NCI-H460 (cell line): ENCODE results near the gene HEXA. TPM values are rescaled to one million over a fixed set of nuclear protein-coding genes. Genes with fewer than 3 reads are reported as not detected.
A peak's percentile ranks its signal among the peaks of the same experiment; 100 is the strongest.

Experiments used
- DNase-seq: peaks from one replicate; pipeline ENCODE4 v3.0.0-alpha.2; 2016; ENCODE audit warnings: low read depth; ENCODE audit errors: extremely low read depth
- total RNA-seq: library from RNA; depleted of rRNA; stranded (reverse); fragments of >200 nt; shearing (Covaris generic); gene quantifications from 2 replicates; pipeline ENCODE4 v1.2.3, GENCODE V29; 2014

HEXA gene
- total RNA-seq, 1 experiment from 2014 or later, result 115 TPM

- DNase-seq, result no peak
Observed at GRCh38 chr15:72377331-72377730, 1.5 kb upstream of the HEXA start.

- no peak for DNase-seq
Observed at GRCh38 chr15:72375501-72375845, 341 bp downstream of the HEXA start.

GRCh38 chr15:72372361-72372760 is 3.5 kb downstream of the HEXA start:
- no peak for DNase-seq

GRCh38 chr15:72369964-72370363 is 5.8 kb downstream of the HEXA start:
- DNase-seq, result no peak

GRCh38 chr15:72368899-72369298 is 6.9 kb downstream of the HEXA start:
- DNase-seq, result no peak

GRCh38 chr15:72368325-72368724 is 7.5 kb downstream of the HEXA start:
- DNase-seq, result no peak

- DNase-seq, result no peak
Observed at GRCh38 chr15:72365844-72366243, 10.0 kb downstream of the HEXA start.

- no peak for DNase-seq
Observed at GRCh38 chr15:72361176-72361575, 14.6 kb downstream of the HEXA start.

- DNase-seq, result no peak
Observed at GRCh38 chr15:72358650-72359171, 17.1 kb downstream of the HEXA start.

GRCh38 chr15:72358121-72358520 is 17.7 kb downstream of the HEXA start:
- no peak for DNase-seq

GRCh38 chr15:72354496-72354895 is 21.3 kb downstream of the HEXA start:
- no peak for DNase-seq

- DNase-seq, result no peak
Observed at GRCh38 chr15:72353266-72353665, 22.5 kb downstream of the HEXA start.

GRCh38 chr15:72345806-72346205 is 30.0 kb downstream of the HEXA start:
- no peak for DNase-seq

GRCh38 chr15:72345280-72345679 is 30.5 kb downstream of the HEXA start:
- no peak for DNase-seq

- no peak for DNase-seq
Observed at GRCh38 chr15:72344602-72345001, 31.2 kb downstream of the HEXA start.

- no peak for DNase-seq
Observed at GRCh38 chr15:72342385-72342784, 33.4 kb downstream of the HEXA start.

- no peak for DNase-seq
Observed at GRCh38 chr15:72341361-72341760, 34.5 kb downstream of the HEXA start.

- no peak for DNase-seq
Observed at GRCh38 chr15:72340366-72340765, 35.4 kb downstream of the HEXA start.

- peak; percentile 39 for DNase-seq
Observed at GRCh38 chr15:72339777-72340177, 36.0 kb downstream of the HEXA start.

GRCh38 chr15:72338617-72339321 is 37.0 kb downstream of the HEXA start:
- DNase-seq, result no peak

- DNase-seq, result no peak
Observed at GRCh38 chr15:72338148-72338547, 37.7 kb downstream of the HEXA start.

GRCh38 chr15:72334842-72335241 is 41.0 kb downstream of the HEXA start:
- DNase-seq, result no peak

- no peak for DNase-seq
Observed at GRCh38 chr15:72331021-72331420, 44.8 kb downstream of the HEXA start.
